Activated CD4-positive, alpha-beta T cell treated with anti-CD3 and anti-CD28 coated beads, Interleukin-2, amount 50 U/mL, for 16 hours (primary cell): ENCODE measurements around the gene FCN3.

Experiments used
- DNase-seq: peaks from one replicate; pipeline ENCODE4 v3.0.0-alpha.2; 2020

Gene FCN3

GRCh38 chr1:27379564-27380122, 5.0 kb upstream of the FCN3 start:
- no peak for DNase-seq

DNA sequence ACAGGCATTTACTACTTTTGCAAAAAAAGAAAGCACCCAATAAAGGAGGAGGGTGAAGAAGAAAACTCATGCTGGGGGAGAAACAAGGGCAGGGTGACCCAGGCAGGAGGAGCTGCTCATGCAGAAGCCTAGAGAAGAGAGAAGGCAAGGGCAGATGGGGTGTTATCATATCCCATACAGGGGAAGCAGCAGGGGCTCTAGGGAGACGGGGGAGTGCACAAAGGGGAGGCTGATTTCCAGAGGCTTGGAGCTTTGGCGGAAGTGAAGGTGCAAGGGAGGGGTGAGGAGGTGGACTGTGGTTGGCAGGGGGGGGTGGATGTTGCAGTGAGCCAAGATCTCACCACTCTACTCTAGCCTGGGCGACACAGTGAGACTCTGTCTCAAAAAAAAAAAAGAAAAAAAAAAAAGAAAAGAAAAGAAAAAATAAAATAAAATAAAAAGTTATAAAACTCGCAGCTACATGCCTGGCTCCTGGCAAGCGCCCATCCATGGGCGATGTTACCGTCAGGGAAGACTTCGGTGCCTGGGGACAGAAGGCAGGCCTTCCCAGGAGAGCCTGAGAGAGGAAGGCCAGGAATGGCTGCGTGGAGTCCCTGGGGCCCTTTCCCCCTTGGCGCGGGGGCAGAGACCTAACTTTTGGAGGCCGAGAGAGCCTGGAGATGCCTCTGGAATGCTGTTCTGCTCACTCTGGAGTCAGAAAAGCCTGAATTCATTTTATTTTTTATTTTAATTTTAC, 3.3 kb upstream of the FCN3 start:
- DNase-seq, result no peak

DNA sequence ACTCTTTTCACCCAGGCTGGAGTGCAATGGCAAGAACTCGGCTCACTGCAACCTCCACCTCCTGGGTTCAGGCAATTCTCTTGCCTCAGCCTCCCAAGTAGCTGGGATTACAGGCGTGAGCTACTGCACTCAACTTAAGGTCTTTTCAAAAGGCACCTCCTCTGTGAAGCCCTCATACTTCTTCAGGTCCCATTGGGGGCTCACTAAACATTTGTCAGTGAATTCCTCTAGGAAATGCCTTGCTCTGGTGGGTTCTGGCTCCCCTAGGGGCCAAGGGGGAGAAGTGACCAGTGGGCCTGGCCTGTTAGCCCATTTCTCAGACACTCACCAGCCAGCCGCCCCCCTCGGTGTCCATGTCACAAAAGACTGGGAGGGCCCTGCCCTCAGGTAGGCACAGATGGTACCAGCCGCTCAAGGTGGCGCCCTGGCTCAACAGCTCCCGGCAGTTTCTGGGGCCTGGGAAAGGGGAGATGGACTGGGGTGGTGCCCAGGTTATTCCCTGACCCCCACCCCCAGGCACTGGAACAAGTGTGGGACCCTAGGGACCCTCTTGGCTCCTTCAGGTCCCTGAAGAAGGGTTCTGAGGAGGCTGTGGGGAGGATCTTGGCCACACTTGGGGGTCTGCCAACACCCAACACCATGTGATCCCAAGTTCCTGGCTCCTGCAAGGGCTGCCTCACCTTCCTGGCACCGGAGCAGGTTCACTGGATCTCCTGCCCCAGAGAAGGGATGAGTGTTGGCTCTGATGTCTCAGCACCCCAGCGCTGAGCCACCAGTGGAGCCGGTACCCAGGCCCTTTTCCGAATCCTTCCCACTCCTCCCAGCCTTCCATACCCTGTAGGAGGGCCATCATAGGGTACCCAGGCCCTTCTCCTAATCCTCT, 1.6 kb downstream of the FCN3 start:
- no peak for DNase-seq

- DNase-seq, result no peak
These were observed 2.4 kb downstream of the FCN3 start for GRCh38 chr1:27372022-27372807.

DNA sequence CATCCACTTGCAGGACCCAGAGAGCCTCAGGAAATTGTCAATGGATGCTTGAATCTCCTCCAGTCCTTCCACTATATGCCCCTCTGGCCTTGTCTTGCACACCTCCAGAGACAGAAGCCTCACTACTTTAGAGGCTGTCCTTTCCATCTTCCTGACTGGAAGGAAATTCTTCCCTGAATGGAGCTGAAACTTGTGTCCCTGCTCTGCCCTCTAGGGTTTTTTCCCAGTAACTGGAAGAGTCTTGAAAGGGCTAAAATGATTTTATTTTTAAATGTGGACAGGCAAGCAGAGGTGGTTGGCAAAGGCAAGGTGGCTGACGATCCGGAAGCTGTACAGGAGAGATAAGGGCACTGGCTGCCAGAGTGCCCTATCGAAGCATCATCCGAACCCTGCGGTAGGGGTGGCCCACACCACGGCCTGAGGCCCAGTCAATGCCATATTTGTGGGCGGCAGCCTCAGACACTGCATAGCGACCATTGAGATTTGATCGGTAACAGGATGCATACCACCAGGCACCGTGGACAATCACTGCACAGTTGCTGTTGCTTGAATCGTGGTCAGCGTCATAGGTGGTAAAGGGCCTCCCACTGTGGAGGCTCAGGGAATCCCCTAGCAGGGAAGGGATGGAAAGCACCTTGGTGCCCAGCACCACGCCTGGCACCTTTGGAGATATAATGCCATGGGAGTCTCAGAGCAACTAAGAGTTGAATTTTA, 5.6 kb downstream of the FCN3 start:
- DNase-seq, result no peak

DNA sequence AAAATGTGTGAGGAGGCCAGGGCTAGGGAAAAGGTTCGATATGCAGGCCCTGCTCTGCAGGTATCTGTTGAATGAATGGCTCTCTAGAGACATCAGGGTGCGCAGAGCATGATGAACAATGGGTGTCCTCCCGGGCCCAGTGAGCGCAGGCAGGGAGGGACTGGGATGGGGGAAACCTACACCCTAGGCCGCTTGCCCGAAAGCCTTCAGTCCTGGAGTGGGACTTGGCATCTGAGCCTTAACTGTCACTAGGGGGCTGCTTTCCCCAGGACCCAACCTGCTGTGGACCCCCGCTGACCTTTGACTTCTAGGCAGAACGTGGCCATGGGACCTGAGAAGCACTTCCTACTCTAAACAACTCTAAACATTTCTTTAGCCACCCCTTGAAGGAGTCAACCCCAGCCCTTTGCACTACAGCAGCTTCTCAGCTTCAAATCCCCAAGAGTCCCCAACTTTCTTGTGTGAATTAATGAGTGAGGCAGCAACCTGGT, 7.4 kb downstream of the FCN3 start:
- DNase-seq, result no peak

DNA sequence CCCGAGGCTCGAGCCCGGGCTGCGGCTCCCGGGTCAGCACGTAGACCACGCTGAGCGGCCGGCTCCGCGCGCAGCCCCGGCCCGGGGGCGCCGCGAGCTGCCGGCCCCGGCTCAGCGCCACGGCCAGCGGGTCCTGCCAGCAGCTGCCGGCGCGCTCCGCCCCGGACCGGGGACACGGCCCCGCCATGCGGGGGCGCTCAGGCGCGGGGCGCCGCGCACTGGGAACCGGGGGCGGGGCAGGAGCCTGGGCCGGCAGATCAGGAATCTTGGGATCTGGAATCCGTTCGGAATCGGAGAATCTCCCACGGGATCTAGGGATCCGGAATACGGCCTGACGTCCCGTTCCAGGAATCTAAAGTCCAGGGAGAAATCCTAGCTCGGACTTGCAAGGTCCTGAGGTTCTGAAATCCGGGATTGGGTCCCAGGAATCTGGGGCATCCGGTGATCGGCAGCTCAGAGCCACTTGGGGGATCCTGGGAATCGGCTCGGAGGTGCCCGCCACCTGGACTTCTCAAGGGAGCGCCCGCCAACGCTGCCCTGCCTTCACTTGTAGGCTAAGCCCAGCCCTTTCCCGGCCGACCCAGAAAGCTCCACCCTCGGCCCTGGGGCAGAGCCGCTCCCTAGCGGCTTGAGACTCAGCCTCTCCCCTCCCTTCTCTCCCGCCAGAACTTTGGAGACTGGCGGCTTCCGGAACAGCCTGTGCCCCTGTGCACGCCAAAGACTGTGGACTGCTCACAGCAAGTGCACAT, 8.0 kb downstream of the FCN3 start, which contains the start of gene MAP3K6:
Gene MAP3K6 (minus strand): TSS at position 551 of the 749 bp plus-strand sequence. CDS start 364 bp downstream, at position 187.
- peak; percentile 51 for DNase-seq

DNA sequence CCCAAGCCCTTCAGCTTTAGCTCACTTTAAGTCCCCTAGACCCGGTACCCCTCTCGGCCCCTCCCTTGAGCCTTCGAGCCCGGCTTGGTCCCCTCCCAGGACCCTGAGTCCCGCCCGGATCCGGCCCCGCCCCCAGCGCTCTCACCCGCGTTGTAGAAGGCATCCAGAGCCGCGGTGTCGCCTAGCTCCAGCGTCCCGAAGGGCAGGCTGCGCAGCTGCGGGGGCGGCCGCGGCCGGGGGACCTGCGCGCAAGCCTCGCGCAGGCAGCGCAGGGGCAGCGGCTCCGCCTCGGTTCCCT, 8.6 kb downstream of the FCN3 start:
- peak; percentile 76 for DNase-seq

- DNase-seq, result peak; percentile 82
These were observed 9.1 kb downstream of the FCN3 start for GRCh38 chr1:27365372-27366112.

DNA sequence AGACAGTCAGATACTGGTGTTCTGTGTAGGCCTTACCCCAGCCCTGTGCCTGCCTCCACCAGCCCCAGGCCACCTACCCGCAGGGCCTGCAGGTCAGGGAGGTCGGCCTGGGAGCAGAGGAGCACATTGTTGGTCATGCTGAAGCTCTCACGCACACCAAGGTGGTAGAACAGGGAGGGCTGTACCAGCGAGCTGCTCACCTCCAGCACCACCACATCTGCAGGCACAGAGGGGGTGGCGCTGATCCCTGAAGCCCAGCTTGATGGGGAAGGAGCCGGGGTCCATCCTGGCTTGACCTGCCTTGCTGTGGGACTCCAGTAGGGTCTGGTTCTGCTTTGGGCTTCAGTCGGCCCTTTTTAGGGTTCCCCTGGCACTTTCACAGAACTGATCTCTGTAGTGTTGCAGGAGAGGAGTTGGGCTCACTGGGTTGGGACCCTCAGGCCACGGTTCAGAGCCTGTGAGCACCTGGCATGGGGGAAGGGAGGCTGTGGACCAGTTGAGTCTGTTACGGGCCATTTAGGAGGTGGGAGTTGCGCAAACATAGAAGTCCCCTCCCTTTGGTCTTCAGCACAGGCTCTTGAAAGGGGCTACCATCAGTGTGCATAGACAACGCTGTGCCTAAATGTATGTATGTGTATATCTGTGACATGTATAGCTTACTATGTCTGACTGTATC, 9.8 kb downstream of the FCN3 start:
- no peak for DNase-seq

- no peak for DNase-seq
These were observed 10.6 kb downstream of the FCN3 start for GRCh38 chr1:27363766-27364695.

DNA sequence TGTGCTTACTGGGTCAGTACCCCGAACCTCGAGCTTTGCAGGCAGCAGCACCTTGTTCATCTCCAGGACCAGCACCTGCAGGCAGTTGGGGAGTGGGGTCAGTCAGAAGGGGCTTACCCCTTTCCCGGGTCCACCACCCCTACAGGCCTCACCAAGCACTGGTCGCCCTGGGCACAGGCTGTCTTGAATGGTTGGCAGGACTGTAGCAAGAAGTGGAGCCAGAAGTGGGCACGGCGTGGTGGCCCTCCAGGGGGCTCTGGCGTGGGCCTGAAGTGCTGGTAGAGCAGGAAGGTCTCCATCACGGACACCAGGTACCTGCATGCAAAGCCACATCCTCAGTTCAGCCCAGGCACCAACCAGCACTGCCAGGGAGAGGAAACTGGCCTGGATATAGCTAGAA, 13.1 kb downstream of the FCN3 start:
- DNase-seq, result no peak

- DNase-seq, result no peak
These were observed 13.6 kb downstream of the FCN3 start for GRCh38 chr1:27361044-27361402.

GRCh38 chr1:27360159-27361043, 14.2 kb downstream of the FCN3 start:
- DNase-seq, result no peak

DNA sequence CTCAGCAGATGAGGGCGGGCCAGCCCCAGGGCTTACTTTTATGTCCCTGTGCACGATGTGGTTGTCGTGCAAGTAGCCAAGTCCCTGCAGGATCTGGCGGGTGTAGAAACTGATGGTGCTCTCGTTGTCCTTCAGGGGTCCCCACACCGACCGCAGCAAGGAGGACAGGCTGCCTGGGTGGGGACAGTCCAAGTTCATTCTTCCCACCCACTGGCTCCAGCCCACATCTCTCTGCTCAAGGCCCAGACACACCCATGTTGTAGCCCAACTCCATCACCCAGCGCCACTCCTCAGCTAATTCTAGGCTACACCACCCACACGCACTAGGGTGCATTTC, 14.8 kb downstream of the FCN3 start:
- no peak for DNase-seq

GRCh38 chr1:27358928-27359313, 15.7 kb downstream of the FCN3 start:
- DNase-seq, result no peak

GRCh38 chr1:27358038-27358927, 16.3 kb downstream of the FCN3 start:
- no peak for DNase-seq
